Right ventricle myocardium inferior (tissue), 1 donor: ENCODE results near the gene SHQ1. TPM values are rescaled to one million over a fixed set of nuclear protein-coding genes. Genes with fewer than 3 reads are reported as not detected.
"Not testable (repeated sequence)": the region's sequence is repeated elsewhere in the genome, so short reads cannot be mapped to it uniquely, and the experiment has no call there.

Experiments
- ATAC-seq: fragments of 200-7000 bp; cut with Tn5 transposase; one replicate; pipeline ENCODE4 v1.9.1; 2020; ENCODE audit warnings: mild to moderate bottlenecking, moderate library complexity
- DNase-seq: peaks from one replicate; pipeline ENCODE4 v3.0.0; 2021; ENCODE audit errors: missing footprints
- intact Hi-C: fragments of 100-400 bp; cut with DNase I; formaldehyde crosslinking; loops from one replicate; pipeline ENCODE4 v1.11.0; 2022
- total RNA-seq: library from RNA; stranded (reverse); fragmentation: NEBNext Ultra II Directional; extraction: Animal tissue kit (Norgen Biotek cat#: 25700); gene quantifications from one replicate; pipeline ENCODE4 v1.2.1, GENCODE V29; 2021
- donor health status: DM: no; HTN: yes; CAD: no; lungs with severe emphysema.

SHQ1 gene
- total RNA-seq, 1 donor from 2014 or later = 13.8 TPM

DNA sequence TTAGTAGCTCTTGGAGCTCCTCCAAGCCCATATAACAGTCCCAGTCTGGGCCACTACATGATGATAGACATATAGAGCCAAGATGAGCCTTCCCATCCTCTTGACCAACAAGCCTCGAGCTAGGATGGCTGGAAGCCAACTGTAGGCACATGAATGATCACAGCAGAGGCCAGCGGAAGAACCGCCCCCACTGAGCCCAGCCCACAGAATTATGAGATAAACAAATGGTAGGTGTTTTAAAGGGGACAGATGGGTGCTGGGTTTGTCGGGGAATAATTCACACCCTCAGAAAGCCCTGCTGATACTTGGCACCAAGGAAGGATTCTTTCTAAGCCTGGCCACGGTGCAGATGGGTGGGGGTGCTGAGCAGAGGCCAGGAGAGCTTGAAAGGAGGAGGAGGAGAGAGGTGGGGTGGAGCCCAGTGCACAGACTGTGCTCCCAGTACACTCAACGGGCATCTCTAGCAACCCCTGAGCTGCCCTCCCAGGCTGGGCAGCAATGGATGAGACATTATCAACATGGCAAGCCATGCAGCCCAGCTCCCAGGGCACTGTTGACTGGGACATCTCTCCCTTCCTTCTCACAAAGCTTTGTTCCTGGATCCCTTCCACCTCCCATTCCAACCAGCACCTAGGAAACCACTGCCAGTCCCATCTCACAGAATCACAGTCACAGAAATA, 115.4 kb downstream of the SHQ1 start:
- intact Hi-C loops, DNase-seq, ATAC-seq: not testable (repeated sequence)

DNA sequence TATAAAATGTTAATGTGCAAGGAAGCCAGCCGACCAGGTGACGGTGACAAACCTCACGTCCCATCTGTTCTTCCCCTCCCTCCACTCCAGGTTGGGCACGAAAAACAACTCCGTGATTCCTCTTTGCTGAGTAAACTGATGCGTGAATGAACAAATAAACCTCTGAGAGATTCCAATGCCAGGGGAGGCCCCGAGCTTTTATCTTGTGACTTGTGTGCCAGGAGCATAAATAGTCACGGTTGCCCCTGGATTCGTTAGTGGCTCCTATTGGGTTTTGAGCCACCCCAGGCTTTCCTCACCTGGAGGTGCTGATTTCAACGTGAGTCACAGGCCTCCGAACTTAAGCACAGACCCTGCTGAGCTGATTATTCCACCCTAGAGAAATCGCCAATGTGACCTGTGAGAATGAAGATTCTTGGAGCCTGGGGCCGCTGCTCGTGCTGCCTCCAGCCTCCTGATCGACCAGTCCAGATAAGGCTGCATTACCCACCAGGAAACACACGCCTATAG, 119.2 kb downstream of the SHQ1 start:
- peak; percentile 57 for ATAC-seq
- intact Hi-C loops = no loop called here
- no peak for DNase-seq

DNA sequence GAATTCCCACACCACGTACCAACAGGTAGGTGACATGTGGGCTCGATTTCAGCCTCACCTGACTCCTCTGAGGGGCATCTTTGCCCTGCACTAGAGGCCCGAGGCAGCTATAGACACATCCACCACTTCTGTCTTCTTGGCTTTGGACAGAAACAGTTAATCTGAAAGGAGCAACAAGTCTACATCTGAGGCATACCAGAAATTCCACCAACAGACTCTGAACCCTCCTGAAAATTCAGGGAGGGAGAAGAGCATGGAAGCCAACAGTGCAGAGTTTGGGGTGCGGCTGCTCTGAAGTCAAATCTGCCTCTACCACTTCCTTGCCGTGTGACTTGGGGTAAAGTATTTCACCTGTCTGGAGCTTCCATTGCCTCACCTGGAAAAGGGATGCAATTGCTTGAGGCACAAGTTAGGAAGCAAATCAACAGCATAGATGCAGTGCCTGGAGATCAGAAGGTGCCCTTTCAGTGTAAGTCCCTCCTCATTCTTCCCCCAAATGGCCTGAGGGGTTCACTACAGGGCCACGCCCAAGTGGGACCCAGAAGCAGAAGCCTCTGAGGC, 119.8 kb downstream of the SHQ1 start:
- intact Hi-C loops = no loop called here
- no peak for ATAC-seq
- DNase-seq = no peak

DNA sequence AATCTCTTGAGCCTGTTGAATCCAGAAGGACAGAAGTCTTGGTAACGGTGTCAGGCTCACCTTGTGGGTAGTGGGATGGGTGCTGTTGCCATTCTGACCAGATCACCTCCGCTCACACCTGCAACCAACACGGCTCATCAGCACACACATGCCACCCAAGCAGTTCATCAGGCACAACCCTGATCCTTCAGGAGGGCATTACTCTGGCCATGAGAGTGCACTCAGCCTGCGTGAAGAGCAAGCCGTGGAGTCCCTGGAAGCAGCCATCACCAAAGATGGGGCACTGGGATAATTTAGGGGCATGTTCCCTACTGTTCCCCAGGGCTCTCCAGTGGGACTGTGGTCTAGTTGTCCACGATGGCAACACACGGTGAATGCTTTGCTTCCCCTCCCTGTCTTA, 120.5 kb downstream of the SHQ1 start:
- intact Hi-C loops = no loop called here
- no peak for ATAC-seq
- no peak for DNase-seq

DNA sequence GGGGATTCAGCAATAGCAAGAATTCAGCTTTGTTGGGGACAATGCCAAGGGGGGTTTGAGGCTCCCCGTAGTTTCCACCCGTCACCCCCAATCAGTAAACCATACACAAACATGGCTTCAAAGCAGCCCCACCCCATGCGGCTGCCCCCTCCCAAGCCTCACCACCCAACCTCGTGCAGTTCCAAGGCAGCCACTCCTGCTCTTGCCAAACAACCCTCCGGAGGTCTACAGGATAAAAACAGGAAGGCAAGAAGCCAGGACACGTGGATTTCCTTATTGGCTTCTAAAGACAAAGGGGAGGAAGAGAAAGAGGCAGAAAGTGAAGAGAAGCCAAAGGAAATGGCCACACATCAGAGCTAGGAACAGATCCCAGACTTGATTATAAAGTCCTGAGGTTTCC, 121.1 kb downstream of the SHQ1 start:
- intact Hi-C loops = no loop called here
- no peak for ATAC-seq
- no peak for DNase-seq

DNA sequence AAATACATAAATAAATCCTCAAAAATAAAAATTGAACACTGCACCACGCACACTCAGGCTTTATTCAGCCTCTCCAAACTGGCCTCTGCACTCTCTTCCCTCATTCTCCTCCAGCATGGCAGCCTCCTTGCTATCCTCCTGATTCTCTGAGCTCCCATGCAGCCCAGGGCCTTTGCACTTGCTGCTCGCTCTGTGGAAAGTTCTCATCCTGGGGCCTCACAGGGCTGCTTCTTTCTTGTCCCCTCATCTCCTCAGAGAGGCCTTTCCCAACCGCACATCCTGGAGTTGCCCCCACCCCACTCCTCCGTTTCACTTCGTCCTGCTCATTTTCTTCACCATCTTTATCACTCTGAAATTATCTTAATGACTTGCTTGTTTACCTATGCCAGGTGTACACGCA, 123.0 kb downstream of the SHQ1 start:
- intact Hi-C loops = no loop called here
- ATAC-seq = no peak
- no peak for DNase-seq

DNA sequence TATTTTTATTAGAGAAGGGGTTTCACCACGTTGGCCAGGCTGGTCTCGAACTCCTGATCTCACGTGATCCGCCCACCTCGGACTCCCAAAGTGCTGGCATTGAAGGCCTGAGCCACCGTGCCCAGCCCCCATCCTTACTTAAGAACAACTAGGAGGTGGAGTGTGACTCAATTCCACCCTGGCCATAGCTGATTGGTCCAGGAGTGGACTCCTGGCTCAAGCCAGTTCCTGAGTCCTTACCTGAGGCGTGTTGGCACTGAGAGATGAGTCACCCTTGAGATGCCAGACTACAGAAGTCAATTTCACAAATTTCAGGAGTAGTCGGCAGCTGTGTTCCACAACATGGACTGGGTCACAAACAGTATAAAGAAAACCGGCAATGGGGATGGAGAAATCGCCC, 124.2 kb downstream of the SHQ1 start:
- DNase-seq = no peak
- no peak for ATAC-seq
- intact Hi-C loops = no loop called here

DNA sequence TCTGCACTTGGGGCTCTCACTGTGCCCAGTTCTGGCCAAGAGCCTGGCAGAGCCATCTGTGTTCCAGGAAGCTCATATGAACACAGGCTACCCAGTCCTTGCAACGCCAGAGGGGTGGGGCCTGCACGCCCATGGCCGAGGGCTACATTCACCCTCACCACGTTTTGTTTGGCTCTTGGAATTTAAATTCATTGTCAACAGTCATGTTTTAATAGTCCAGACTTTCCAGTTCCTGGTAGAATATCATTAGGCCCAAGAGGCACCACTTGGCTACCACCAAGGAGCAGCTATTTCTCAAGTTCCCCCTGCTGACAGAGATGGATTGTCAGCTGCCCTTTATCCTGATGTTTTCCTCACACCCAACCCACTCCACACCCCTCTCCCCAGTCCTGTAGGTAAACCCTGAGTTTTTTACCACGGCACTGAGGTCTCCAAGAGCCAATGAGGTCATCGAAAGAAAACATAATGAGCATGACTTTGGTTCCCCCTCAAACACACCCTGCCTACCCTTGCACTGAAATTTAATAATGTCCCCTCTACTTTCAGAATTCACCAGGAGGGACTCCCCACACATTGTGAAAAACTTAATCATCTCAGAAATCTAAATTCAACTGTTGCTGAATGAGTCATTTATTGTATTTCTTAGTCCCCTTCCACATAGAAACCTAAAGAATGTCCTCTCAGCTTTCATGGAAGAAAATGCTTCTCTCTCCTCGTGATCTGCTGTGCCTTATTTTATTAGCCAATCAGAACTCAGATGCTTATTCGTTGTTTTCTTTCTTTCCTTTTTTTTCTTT, 125.1 kb downstream of the SHQ1 start:
- intact Hi-C loops = no loop called here
- ATAC-seq (peak; percentile 58), DNase-seq (peak; percentile 70)

DNA sequence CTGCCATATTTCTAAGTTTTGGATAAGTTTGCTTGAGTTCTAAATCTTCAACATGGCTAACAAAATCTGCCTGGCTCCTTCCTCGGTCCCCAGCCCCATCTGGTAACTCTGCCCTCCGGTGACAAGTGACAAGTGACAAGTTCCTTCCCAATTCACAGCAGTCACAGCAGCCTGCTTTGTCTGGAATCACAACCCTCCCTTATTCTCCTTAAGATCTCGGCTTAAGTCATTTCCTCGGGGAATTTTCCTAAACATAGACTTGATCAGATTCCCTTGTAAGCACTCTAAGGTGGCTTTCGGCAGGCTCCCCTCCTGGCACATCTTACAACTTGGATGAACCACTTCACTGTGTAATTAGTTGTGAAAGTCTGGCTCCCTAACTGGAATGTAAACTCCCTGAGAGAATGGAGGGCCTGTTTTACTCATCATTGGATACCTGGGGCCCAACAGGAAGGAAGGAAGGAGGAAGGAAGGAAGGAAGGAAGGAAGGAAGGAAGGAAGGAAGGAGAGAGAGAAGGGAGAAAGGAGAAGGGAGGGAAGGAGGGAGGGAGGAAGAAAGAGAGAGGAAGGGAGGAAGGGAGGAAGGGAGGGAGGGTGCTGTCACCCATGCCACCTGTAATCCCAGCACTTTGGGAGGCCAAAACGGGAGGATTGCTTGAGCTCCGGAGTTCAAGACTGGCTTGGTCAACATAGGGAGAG, 126.4 kb downstream of the SHQ1 start:
- intact Hi-C loops = no loop called here
- no peak for DNase-seq
- no peak for ATAC-seq

DNA sequence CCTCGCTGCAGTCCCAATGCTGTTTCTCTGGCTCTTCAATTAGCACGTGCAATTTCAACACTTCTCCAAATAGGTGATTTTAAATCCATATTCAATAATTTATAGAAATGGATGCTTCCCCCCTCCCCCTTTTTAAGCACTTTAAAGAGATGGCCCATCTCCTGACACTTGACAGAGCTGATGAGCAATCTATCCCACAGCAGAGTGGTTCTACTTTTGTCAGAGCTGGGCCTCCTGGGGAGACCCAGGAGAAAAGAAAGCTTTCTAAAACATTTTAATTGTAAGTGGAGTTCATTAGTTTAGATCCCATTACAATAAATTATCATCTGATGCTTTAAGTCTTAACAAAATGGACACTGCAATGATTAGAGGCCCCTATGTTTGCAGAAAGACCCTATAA, 127.7 kb downstream of the SHQ1 start:
- no peak for DNase-seq
- intact Hi-C loops = no loop called here
- ATAC-seq = no peak

DNA sequence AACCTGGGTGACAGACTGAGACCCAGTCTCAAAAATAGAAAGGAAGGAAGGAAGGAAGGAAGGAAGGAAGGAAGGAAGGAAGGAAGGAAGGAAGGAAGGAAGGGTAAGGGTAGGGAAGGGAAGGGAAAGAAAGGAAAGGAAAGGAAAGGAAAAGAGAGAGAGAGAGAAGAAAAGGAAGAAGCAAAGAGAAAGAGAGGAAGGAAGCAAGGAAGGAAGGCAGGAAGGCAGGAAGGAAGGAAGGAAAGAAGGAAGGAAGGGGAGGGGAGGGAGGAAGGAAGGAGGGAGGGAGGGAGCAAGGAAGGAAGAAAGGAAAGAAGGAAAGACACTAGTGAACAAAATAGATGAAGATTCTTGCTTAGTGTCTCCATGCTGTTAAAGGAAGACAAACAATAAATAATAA, 129.1 kb downstream of the SHQ1 start:
- ATAC-seq (no peak), DNase-seq (no peak)
- intact Hi-C loops = no loop called here

DNA sequence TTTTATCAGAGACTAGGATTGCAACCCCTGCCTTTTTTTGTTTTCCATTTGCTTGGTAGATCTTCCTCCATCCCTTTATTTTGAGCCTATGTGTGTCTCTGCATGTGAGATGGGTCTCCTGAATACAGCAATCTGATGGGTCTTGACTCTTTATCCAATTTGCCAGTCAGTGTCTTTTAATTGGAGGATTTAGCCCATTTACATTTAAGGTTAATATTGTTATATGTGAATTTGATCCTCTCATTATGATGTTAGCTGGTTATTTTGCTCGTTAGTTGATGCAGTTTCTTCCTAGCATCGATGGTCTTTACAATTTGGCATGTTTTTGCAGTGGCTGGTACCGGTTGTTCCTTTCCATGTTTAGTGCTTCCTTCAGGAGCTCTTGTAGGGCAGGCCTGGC, 134.1 kb downstream of the SHQ1 start:
- ATAC-seq, intact Hi-C loops, DNase-seq: not testable (repeated sequence)

DNA sequence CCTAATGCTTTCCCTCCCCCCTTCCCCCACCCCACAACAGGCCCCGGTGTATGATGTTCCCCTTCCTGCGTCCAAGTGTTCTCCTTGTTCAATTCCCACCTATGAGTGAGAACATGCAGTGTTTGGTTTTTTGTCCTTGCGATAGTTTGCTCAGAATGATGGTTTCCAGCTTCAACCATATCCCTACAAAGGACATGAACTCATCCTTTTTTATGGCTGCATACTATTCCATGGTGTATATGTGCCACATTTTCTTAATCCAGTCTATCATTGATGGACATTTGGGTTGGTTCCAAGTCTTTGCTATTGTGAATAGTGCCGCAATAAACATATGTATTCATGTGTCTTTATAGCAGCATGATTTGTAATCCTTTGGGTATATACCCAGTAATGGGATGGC, 137.8 kb downstream of the SHQ1 start:
- ATAC-seq, DNase-seq, intact Hi-C loops: not testable (repeated sequence)

DNA sequence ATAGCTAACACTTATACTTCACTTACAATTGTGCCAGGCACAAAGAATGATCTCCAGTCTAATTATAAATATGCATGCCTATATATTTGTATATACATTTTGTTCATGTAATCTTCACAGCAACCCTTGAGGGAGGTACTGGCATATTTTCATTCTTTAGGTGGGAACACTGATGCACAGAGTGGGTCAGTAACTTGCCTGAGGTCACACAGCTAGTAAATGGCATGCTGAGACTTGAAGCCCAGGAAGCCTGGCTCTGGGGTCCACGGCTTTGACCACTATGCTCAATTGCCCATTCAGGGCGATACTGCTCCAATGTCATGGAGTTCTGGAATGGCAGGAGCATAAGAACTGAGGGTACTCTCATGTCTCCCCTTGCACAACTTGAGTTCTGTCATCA, 139.8 kb downstream of the SHQ1 start:
- no peak for DNase-seq
- ATAC-seq = no peak
- intact Hi-C loops = no loop called here

DNA sequence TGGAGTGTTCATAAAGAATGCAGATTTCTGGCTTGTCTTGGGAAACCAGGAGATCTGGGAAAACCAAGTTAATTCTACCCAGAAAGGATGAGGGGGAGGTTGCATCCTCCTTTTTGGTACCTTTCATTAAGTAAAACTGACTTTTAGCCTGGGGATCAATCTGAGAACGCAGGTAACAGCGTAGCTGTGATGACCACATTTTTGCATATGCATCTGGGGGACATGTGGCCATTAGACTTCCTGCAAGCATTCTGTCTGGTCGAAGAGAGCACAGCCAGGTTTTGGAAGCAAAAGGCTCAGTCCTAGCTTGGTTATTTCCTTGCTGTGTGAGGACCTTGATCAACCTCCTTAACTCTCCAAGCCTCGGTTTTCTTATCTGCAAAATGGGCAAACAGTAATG, 145.2 kb downstream of the SHQ1 start:
- no peak for ATAC-seq
- DNase-seq = no peak
- intact Hi-C loops = no loop called here

DNA sequence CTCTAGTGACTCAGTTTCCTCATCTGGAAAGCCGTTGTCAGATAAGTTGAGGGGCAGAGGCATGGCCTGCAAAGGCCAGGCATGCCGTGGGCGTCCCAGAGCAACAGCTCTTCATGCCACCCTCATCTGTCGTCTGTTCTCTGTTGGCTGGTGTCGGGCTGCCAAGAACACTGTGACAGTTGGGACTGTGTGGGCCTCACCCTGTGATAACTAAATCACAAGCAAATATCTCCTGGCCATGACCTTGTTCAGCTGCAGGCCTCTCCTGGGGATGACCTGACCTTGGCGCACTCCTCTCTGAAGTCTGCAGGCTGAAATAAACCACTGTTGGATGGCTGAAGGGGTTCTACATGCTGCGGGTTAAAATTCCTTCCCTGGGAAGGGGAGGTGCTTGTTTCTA, 145.9 kb downstream of the SHQ1 start:
- no peak for DNase-seq
- intact Hi-C loops = no loop called here
- ATAC-seq = peak; percentile 89

DNA sequence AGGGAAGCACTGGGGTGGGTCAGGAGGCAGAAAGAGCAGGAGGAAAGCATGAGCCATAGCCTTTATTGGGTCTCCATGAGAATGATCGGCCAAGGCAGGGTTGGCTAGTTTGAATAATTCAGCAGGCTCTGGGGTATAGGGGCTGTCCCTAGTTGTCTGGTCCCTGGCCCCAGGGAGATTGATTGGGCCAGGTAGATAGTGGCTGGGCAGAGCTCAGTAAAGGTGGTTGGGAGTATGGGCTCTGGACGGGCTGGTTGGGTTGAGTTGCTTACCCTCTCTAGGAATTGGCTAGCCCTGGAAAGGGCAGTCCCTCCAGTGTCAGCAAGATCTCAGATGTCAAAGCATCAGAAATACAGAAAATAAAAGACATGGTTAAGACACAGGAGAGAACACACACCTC, 148.1 kb downstream of the SHQ1 start:
- DNase-seq = no peak
- intact Hi-C loops = no loop called here
- no peak for ATAC-seq

DNA sequence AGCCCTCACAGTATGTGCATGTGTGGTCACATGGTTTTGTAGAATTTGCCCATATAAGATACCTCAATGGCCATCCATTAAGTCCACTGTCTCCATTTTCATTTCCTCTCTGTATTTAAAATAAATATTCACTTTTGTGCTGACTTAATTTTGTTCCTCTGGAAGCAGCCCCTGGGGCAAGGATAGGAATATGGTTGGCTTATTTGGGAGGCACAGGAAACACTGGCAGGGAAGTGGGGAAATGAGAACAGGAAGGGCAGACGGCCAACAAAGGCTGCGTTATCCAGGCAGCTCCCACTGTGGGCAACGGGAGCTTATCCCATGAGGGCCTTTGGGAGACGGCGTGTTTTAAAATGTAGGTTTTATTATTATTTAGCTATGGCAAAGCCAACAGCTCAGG, 148.6 kb downstream of the SHQ1 start:
- intact Hi-C loops = no loop called here
- ATAC-seq (no peak), DNase-seq (no peak)
